ENCODE data around the gene BMPR1B.

The BMPR1B gene

DNA sequence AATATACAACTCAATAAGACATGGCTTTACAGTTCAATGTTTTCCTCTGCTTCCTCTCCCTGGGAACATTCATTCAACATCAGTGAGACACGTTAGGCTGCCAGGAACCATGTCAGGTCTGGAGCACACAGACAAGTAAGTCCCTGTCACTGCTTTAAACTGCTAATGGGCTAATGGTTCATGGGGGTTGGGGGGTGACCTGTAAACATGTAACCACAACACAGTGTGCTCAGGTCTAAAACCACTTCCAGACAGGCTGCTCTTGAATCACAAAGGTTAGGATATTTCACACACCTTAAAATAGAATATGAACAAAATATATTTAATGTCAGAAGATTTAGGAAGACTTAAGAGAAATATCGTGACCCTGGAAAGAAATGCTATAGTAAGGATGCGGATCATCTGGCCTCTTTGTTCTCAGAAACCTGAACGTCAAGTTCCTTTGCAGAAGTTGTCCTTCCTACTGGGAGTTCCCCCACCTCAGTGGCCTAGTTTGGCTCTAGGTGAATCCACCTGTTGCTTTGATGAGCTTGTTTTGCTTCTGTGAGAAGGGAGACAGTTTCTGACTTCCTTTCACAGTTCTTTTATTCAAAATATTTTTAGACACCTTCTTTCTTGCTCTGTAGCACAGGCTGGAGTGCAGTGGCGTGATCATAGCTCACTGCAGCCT, 431.1 kb downstream of the BMPR1B start:
- no peak for DNase-seq (ENCODE audit: low read depth)

DNA sequence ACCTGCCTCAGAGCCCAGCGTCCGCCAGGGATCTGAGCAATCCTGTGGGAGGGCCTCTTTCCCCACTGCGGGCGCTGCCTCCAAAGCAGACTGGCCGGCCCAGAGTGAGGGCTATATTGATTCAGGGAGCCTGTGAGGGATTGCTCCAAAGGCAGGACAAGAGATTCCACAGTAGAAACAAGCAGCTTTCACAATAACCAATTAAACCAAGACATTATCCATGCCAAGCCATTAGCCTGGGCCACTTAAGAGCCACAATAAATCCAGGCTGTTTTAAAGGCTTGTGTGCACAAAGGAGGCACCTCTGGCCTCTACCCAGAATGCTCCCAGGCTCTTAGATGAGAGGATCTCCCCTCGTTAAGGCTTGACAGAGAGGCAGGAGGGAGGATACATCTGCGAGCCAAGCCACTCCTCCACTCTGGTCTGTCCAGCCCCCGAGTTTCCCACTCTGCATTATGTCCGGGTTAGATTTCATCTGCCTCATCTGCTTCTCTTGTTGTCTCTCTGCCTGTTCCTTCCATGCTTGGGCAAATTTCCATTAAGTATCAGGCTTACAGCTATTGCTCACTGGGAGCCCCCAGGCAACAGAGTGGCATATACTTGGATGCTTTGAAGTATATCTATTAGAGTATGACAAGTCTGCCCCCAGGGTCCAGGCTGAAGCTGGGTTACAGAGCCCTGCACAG, 433.1 kb downstream of the BMPR1B start:
- DNase-seq (ENCODE audit: low read depth), result no peak

DNA sequence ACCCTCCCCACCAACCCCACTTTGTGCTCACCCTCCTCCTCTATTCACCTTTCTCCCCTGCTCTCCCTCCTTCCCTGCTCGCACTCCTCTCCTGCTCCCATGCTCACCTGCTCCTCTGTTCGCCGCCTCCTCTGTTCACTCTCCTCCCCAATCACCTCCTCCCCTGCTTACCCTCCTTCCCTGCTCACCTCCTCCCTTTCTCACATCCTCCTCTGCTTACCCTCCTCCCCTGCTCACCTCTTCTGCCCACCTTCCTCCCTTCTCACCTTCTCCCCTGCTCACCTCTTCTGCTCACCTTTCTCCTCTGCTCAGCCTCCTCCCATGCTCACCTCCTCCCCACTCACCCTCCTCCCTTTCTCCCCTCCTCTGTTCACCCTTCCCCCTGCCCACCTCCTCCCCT, 433.8 kb downstream of the BMPR1B start:
- DNase-seq (ENCODE audit: low read depth), result no peak

DNA sequence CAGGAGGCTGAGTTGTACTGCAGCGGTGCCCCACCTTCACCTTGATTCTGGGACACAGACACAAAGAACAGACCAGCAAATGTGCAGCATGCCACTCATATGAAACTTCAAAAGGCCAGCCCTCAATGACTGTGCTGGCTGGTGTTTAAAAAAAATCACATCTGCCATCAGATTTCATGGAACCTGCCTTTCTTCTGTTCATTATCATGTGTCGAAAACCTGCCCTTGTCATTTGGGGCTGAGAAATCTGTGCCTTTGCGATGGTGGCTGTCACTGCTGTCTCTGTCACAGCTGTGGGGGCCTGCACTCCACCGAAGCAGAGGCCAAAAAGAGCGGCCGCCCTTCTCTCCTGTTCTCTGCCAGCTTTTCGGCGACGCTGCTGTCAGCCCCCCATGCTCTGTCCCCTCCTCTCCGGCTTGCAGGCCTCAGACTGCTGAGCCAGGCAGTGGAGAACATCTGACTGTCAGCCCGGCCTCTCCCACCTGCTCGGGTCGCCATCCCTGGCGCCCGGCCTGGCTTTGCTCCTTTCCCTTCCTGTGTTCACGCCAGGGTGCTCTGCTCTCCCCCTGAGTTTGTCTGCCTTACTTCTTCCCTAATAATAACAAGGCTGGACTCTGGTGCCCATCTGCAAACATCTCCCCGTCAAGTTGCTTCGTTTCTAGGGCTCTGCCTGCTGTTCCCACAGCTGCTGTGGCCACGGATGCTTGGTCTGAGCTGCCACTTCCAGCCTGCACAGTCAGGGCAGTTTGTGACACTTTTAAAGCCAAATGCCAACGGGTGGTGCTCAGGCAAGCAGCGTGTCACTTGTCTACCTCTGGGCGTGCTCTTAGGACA, 435.9 kb downstream of the BMPR1B start:
- no peak for DNase-seq (ENCODE audit: low read depth)

DNA sequence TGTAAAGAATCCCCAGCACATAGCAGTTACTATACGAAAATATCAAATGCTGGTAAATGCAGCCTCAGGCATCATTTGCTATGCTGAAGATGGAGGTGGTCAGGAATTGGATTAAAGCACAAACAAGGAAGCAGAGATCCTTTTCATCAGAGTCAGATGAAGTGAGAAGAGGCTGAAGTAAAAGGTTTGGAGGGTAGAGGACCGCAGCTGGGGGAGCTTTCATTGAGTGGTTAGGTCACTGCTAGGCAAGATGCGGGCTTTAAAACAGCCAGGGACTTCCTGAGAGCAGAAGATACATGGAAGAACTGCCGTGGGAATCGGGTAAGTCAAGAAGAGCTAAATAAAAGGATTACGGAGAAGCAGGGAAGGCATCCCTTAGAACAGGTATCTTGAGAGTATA, 439.6 kb downstream of the BMPR1B start:
- no peak for DNase-seq (ENCODE audit: low read depth)

DNA sequence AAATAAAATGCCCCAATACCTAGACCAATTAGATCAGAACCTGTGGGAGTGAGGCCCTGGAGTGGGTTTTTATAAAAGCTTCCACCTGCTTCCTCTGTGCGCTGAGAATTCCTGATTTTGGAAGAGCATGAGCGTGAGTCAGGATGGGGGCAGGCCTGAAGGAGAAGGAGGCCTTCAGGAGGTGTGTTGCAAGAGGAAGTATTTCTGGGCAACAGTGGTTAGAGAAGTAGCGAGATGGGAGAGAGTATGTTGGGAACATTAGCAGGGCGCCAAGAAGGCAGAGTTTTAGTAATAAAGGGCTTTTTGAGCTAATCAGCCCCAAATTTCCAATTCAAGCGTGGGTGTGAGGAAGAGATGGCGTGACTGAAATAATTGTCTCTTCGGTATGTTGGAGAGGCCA, 441.2 kb downstream of the BMPR1B start:
- no peak for DNase-seq (ENCODE audit: low read depth)

DNA sequence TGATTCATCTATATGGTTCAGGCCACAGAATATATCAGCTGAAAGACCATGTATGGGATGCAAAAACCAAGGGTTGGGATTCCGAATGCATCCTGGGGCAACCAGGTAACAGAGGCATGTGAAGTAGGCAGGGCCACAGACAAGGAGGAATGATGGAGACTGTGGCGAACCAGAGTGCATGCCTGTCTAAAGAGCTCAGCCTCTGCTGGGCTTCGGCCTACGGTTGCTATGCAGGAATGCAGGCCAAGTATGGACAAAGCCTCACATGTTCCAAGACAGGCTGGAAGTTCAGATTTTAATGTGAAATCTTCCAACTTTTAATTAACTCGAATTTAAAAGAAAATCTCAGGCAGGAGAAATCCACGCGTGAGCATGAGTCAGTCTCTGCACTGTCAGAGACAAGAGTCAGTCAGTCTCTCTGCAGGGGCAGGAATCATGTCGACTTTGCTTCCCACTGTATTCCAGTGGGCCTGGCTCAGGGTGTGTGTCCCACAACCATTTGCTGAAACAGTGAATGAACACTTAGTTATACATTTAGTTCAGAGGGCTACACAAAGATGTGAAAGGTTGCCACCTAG, 446.6 kb downstream of the BMPR1B start:
- no peak for DNase-seq (ENCODE audit: low read depth)

DNA sequence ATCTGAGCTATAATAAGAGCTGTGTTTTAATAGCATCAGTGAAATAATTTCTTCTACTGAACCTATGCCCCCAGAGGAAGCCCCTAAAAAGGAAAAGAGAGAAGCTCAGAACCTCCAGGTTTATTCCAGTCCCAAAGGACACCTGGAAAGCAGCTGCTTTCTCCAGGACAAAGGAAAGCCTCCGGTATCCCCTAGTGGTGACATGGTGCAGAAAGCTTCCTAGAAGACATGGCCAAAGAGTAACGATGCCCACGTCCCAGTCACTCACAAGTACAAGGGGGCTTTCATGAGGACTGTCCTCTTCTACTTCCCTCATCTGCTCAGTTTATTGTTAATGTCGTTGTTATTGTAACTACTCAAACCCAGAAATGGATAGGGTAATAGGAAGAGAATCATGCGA, 447.1 kb downstream of the BMPR1B start:
- DNase-seq (ENCODE audit: low read depth), result no peak

Data from HS-5 (cell line).